Measurements from ENCODE around the gene NRAS.

The NRAS gene

DNA sequence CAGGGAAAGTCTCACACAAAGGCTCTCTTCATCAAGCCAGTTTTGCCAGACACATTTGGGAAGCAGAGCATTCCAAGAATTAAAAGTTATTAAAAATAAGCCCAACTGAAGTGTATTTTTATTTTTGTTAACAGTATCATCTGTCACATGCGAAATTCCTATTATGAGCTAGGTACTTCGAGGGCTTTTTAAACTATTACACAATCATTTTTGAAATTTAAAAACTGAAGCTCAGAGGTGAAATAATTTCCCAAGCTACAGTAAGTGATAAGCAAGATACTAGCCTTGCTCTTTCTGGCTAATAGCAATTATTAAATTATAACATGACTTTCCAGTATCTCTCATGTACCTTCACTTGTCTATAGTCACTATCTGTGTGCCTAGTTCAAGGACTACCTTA is 12.0 kb upstream of the NRAS start:
- DNase-seq (ENCODE audit: low read depth, low spot score) = no peak

DNA sequence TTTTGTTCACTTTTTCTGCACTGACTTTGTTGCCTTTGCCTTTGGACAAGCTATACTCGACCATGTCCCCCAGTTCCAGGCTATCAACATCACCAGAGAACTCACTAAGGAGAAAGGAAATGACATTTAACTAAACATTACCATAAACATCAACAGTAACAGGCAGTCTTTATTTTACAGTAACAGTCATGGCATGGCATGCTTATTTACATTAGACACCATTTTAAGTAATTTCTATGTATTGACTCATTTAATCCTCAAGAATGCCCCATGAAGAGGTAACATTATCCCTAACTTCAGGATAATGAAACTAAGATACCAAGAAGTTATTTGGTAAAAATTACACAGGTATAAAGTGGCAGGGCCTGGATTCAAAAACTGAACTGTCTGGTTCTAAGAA is 8.7 kb upstream of the NRAS start:
- no peak for DNase-seq (ENCODE audit: low read depth, low spot score)

DNA sequence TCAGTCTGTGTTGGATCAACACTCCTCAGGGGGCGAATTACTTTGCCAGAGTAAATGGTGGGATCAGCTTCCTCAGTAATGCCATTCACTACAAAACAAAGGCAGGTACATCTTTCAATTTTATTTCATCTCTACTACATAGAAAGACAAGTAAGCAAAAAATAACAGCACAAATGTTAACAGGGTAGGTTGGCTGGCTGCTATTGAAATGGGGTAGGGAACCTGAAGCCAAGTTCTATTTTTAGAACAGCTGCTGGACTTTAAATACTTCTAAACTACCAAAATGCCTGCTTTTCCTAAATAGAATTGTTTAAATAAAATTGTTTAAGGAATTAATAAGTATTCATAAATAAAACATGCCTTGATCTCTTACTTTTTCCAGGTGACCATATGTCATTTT is 7.3 kb upstream of the NRAS start:
- no peak for DNase-seq (ENCODE audit: low read depth, low spot score)

DNA sequence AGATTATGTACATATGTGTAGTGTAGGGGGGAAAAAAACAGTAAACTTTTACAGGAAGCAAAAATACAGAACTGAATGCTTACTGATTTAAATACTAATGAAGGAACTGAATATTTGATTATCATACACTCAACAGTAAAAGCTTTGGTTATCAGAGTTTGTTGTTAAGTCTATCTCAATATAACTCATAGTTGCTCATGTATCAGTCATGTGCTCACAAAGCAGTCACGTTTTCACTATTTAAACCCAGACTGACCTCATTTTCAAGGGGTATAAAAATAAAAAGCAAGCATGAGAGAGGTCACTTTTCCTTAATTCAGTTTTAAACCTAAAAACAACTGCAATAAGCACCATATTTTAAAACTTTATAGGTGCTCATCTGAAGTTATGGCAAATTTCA is 6.9 kb upstream of the NRAS start:
- no peak for DNase-seq (ENCODE audit: low read depth, low spot score)

DNA sequence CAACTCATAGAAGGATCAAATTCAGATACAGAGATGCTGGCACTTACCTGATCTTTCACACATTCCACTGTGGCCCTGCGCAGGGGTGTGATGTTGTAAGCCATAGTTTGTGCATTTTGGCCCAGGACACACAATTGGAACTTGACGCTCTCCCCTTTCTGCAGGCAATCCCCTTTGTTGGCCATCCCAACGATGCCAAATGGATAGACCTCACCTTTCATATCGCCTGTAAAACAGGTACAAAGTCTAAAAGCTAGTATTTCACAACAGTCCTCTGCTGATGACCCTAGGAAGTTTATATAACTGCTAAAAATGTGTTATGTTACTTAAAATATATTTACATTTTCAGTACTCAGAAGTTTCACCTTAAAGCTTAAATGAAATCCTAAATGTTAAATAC is 3.9 kb upstream of the NRAS start:
- no peak for DNase-seq (ENCODE audit: low read depth, low spot score)

DNA sequence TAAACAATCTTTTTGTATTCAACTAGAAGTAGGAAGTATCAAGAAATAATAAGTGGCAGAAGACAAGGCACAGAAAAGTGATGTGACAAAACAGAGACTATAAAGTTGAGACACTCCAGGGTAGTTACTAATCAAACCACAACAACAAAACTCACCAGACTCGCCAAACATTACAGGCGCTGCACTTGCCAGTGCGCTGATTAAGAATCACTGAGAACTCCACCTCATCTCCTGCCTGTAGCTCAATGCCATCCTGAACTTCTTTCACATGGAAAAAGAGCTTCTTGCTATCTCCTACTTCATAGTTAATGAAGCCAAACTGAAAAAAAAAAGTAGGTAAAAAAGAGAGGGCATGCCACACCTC is 2.8 kb upstream of the NRAS start:
- no peak for DNase-seq (ENCODE audit: low read depth, low spot score)

DNA sequence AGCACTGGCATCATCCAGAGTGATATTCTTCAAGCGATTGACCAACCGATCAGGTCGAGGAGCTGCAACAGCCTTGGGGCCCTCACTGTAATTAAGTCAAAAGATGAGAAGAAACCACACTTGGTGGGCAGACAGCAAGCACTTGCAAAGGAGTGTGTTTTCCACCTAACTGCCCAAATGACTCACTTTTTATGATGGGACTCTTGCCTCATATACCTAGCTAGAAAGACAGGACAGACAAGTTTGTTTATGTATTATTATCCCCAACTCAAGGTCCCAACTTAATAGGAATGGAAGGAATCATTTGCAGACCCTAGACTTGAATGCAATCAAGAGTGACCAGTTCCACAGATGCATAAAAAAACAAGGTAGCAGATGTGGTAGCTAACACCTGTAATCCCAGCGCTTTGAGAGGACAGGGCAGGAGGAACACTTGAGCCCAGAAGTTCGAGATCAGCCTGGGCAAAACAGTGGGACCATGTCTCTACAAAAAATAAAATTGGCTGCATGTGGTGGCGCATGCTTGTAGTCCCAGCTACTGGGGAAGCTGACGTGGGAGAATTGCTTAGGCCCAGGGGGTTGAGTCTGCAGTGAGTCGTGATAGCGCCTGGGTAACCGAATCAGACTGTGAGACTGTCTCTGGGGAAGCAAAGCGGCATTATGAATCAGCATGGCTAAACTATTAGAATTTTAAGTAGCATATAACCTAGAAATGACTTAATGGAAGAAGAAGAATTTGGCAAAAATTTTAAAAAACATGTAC is 2.3 kb upstream of the NRAS start:
- DNase-seq (ENCODE audit: low read depth, low spot score) = no peak

DNA sequence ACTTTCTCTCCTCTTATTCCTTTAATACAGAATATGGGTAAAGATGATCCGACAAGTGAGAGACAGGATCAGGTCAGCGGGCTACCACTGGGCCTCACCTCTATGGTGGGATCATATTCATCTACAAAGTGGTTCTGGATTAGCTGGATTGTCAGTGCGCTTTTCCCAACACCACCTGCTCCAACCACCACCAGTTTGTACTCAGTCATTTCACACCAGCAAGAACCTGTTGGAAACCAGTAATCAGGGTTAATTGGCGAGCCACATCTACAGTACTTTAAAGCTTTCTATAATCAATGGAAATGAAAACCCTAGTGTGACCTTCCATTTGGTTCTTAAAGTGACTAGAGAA is 643 bp downstream of the NRAS start:
- no peak for DNase-seq (ENCODE audit: low read depth, low spot score)

DNA sequence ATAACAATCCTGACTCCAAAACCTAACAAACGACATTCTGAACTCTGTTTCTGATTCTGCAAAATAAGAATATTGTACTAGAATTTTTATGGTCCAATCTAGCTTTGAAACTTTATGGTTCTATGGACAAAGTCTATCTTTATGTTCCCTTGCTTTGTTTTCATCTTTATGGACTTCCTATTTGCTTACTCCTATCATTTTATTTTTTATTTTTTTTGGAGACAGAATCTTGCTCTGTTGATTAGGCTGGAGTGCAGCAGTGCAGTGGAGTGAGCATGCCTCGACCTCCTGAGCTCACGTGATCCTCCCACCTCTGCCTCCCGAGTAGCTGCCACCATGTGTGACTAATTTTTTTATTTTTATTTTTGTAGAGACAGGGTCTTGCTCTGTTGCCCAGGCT is 3.6 kb downstream of the NRAS start:
- DNase-seq (ENCODE audit: low read depth, low spot score) = no peak

DNA sequence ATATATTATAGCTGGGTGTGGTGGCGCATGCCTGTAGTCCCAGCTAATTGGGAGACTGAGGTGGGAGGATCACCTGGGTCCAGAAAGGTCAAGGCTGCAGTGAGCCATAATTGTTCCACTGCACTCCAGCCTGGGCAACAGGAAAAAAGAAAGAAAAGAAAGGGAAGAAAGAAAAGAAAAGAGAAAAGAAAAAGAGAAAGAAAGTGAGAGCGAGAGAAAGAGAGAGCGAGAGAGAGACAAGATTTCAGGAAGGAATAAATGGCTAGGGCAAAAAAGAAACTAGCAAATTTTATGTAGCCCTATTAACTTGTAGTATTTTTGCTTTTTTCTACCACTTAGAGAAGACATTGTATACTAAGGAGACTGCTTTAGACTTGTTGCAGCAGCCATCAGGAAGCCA is 6.2 kb downstream of the NRAS start:
- DNase-seq (ENCODE audit: low read depth, low spot score) = no peak

DNA sequence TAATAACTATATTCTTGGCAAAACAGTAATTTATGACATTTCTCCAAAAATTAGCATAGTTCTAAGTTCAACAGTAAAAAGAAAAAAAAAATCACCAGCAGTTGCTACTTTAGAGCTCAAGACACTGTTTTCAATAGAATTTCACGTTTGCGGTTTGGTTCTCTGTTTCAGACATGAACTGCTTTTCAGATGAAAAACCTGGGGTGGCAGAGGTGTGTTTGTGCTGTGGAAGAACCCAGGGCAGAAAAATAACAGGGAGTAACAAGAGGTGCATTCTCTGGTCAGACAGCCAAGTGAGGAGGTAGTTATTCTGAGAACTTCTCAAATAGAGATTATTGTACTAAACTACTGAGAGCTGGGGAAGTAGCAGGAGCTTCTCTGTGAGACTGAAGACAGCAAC is 9.0 kb downstream of the NRAS start:
- no peak for DNase-seq (ENCODE audit: low read depth, low spot score)

DNA sequence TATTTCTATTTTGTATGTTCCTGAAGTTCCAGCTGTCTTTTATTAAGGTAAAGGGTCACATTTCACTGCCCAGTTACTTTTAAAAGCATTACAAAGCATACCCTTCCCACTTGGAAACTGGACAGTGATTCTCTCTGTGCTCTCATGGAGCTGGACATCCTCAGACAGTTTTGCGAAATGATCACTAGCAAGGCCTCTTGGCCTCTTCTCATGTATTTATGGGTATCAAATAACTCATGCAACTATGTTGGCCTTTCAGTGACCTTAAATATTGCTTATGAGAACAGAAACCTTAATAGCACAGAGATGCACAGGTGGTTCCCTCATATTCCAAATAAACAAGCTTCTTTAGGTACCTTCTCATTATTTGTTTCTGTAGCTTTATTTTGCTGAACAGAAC is 13.3 kb downstream of the NRAS start:
- no peak for DNase-seq (ENCODE audit: low read depth, low spot score)

DNA sequence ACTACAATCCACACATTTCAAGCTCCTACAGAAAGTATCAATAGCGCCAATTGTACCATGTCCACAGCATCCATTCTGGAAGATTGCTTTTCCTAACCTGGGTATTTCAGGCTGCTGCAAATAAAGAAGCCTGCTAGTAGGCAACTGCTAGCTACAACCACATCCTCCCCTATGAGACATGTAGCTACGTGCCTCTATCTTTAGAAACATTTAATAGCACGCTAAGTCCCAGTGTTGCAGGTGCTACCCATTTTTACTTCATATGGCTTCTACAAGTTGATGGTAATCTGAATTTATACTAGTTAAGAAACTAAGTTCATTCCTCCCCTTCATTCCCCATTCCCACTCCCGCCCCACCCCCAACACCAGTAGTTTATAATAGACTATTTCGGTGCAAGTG is 13.8 kb downstream of the NRAS start:
- DNase-seq (ENCODE audit: low read depth, low spot score) = no peak

DNA sequence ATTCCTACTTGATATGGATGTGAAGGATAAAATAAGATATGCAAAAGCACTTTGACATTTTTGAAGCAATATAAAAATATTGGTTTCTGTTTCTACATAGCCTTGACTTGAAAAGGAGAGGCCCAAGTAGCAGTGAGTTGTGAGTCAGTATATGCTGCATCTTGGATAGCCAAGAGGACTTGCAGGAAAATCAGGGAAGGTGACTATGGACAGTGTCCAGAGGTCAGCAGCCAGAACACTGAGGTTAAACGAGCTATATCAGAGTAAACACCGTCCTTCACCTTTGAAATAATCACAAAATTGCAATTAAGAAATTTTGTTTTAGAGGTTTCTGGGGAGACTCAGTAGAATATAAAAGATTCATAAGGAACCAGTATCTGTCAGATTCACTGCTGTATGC is 14.6 kb downstream of the NRAS start:
- no peak for DNase-seq (ENCODE audit: low read depth, low spot score)

DNA sequence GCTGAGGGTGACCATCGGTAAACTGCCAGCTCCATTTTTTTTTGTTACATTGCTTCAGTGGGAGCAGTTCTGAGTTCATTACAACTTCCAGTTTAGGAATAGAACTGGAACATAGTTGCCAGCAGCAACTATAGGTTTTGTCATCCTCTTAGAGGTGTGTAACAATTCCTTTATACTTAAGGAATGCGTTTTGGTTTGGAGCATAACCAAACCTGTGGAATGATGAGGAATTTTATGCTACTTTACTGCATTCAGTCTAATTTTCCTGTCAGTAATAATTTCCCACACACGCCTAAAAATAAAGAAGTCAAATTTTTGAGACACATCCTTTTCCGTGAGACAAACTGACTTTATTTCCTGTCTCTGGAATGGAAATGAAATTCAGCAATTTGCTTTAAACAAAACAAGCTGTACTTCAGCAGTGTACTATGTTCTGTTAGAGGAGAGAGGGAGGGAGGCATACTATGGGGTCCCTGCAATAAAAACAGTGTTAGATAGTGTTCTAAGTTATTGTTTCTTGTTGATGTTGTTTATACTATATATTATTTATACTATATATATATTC is 16.5 kb downstream of the NRAS start:
- DNase-seq (ENCODE audit: low read depth, low spot score) = no peak

DNA sequence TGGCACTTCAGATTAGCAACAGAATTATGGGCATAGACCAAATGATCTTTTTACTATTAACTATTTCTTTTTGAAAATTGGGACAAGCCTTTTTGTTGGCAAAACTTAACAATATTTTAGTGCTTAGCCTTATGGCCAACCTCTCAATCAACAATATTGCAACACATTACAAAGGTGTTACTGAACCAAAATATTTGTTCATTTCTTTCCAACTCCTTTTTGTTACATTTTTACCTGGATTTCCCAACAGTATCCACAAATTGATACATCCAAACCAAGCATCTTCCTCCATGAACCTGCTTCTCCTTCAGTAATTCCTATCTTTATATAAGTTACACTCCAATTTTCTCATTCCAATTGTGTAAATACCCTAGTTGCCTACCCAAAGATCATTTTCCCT is 19.8 kb downstream of the NRAS start:
- DNase-seq (ENCODE audit: low read depth, low spot score) = no peak

DNA sequence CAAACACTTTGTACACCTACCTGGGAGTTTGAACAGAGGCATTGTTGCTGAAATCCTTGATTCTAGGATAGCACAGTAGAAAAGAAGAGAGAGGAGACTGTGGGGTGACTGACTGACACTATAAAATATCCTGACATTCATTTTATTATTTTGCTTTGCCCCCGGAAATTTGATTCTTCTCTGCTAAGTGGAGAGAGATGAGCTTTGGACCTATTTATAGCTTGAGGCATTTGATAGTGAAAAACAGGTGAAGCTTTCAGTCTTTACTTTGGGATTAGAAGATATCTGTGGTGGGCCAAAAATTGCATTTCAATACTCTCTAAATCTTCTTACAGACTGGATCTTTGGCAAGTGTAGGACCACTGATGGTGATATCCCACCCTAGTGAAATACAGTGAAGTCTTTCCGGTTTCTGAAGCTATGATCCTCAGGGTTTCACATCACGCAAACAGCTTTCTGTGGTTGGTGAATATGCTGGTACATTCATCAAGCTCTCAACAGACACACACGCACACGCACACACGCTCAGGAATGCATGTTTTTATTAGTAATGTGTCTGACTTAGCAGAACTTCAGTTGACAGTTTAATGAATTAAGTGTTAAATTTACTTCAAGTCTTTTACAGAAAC is 21.0 kb downstream of the NRAS start, which contains the start of gene AMPD1:
AMPD1 (minus strand) TSS at position 117 of the 629 bp plus-strand sequence; CDS start at position 42, 75 bp downstream.
- DNase-seq (ENCODE audit: low read depth, low spot score) = no peak

DNA sequence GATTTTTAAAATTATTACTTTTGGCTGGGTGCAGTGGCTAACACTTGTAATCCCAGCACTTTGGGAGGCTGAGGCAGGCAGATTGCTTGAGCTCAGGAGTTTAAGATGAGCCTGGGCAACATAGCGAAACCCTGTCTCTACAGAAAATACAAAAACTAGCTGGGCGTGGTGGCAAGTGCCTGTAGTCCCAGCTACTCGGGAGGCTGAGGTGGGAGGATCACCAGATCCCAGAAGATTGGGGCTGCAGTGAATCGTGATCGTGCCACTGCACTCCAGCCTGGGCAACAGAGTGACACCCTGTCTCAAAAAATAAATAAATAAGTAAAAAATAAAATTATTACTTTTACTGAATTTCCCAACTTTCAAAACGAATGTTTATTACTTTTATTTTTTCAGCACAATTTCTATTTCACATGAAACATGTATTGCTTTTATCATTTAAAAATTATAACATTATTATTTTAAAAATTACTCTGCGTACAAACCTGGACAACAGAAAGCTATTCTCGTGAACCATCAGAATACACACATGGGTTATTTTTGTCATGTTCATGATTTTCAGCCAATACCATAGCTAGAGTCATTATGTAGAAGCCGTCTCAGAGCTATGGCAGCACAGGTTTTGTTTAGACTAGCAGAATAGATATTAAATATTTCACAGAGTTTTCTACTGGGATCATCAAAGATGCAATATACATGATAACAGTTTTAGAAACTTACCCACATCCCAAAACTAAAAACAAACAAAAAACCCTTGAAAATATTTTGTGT is 21.8 kb downstream of the NRAS start:
- DNase-seq (ENCODE audit: low read depth, low spot score) = no peak

DNA sequence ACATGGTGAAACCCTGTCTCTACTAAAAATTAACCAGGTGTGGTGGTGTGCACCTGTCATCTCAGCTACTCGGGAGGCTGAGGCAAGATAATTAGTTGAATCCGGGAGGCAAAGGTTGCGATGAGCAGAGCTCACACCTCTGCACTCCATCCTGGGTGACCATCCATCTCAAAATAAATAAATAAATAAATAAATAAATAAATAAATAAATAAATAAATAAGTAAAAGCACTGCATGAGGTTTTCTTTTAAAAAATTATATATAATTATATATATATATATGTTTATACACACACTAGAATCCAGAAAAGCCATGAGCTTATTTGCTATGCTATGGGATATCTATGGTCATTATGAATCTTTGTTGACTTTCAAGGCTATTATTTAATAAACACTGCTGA is 23.6 kb downstream of the NRAS start:
- no peak for DNase-seq (ENCODE audit: low read depth, low spot score)

DNA sequence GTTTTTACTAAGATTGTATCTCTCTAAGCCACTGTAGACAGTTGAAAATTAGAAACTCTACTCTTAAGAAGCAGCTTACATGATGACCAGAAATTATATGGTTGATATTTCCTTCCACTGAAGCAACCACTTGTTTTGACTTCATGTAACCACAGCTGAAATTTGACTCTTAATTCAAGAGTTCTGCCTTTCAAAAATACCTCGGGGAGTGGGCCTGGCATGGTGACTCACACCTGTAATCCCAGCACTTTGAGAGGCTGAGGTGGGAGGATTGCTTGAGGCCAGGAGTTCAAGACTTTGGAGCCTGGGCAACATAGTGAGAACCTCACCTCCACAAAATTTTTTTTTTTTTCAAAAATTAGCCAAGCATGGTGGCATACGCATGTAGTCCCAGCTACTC is 25.5 kb downstream of the NRAS start:
- DNase-seq (ENCODE audit: low read depth, low spot score) = no peak

DNA sequence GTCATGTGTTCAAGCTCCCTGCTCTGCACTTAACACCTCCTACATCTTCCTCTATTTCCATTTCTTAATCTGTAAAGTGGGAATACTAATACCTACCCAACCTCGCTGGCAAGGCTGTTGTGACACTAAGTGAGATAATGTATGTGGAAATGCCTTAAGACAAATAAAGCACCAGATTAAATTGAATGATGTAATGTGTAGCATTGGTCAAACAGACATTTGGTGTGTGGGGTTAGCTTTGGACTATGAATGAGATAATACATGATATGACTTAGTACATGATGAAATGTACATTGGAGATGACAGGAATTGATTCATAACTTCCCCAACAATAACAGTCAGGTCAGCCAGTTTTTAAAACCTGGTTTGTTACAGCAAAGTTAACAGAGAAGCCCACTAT is 26.4 kb downstream of the NRAS start:
- DNase-seq (ENCODE audit: low read depth, low spot score) = no peak

DNA sequence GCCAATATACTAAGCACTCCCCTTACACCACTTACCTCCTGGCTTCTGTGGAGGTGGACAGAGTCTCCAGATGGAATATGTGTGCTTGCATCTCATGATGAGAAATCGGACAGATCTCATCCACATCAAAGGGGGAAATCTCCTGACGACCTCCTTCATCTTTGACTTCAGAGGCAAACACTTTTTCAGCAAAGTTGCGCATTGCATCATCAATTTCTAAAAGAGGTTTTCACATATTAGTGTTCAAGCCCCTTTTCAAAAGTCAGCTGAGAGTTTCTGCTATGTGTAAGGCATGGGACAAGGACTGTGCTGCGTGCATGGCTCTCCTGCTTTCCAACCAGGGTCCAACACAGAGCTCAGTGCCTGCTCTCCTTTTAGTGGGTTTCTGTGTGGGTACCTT is 28.0 kb downstream of the NRAS start:
- no peak for DNase-seq (ENCODE audit: low read depth, low spot score)

DNA sequence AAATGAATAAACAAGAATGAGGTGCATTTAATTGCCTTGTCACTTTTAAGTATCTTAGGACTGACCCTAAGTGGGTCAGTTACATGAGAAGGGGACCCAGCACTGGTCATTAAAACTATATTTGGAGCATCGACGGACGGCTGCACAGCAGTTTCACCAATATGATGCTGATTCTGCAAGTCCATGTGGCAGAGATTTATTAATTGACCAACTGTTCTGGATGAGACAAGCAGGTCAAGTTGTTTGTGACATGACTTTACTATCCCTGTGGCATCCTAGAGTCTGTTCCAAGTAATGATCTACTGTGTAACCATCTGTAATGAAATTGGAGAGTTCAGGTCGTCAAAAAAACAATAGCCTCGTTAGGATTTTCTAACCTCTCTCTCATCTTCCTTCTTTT is 30.7 kb downstream of the NRAS start:
- DNase-seq (ENCODE audit: low read depth, low spot score) = no peak

Measured in brain pericyte (primary cell).